Nephron (organoid): ENCODE data around the gene LMBR1.
A peak's percentile ranks its signal among the peaks of the same experiment; 100 is the strongest.

Experiments
- H3K27ac Mint-ChIP-seq, 3 experiments: 2 replicates each; pipeline ENCODE4 v1.8.0; 2020; ENCODE audit warnings: mixed read lengths in 3 of 3, mild to moderate bottlenecking in 2 of 3, moderate library complexity in 1 of 3
- H3K27me3 Mint-ChIP-seq: 2 replicates; pipeline ENCODE4 v1.8.0; 2021; ENCODE audit warnings: low read depth, mild to moderate bottlenecking, moderate library complexity, mixed read lengths
- H3K36me3 Mint-ChIP-seq: 2 replicates; pipeline ENCODE4 v1.8.0; 2020; ENCODE audit warnings: low read depth, mixed read lengths
- H3K4me1 Mint-ChIP-seq: 2 replicates; pipeline ENCODE4 v1.8.0; 2020; ENCODE audit warnings: mixed read lengths
- H3K4me3 Mint-ChIP-seq, 3 experiments: 2 replicates each; pipeline ENCODE4 v1.8.0; 2020; ENCODE audit warnings: mild to moderate bottlenecking in 3 of 3, mixed read lengths in 3 of 3, moderate library complexity in 2 of 3
- H3K9me3 Mint-ChIP-seq: 2 replicates; pipeline ENCODE4 v1.8.0; 2020; ENCODE audit warnings: mixed read lengths
- CTCF ChIP-seq, 3 experiments: fragments of 200-600 bp; sonication (generic); IDR thresholded peaks; one replicate each; pipeline ENCODE4 v1.5.0; 2021; ENCODE audit warnings: antibody characterized with exemption in 3 of 3; ENCODE audit not compliant: unreplicated experiment in 3 of 3

LMBR1 gene

DNA sequence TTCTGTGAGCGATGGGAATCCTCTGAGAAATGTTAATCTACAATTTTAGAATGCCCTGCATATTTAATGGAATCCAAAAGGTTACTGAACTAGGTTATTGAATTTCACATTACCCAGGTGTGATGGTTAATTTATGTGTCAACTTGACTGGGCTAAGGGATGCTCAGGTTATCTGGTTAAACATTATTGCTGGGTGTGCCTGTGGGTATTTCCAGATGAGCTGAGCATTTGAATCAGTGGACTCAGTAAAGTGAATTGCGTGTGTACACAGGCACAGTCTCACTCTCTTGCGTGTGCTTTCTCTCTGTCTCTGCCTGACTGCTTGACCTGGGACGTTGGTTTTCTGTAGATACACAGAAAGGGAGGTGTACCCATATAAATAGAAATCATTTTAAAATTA lies 230.7 kb downstream of the LMBR1 start:
- H3K27me3 Mint-ChIP-seq: no peaks in the 10 kb centered on the region
- H3K27ac Mint-ChIP-seq: peak overlapping the region in 1 of 3 experiments; percentile 65
- no peaks in the 10 kb centered on the region for H3K36me3 Mint-ChIP-seq
- H3K9me3 Mint-ChIP-seq: no peaks in the 10 kb centered on the region
- no peak for TF ChIP-seq CTCF (IDR thresholded peaks at IDR 0.05; ENCODE audit: unreplicated experiment in 3 of 3)
- peaks cover 4% of the 10 kb centered on the region for H3K4me1 Mint-ChIP-seq
- H3K4me3 Mint-ChIP-seq: no peak overlapping the region

GRCh38 chr7:156661637-156662036 lies 231.3 kb downstream of the LMBR1 start:
- Mint-ChIP-seq H3K27ac (no peak overlapping the region), H3K27me3 (no peaks in the 10 kb centered on the region), H3K36me3 (no peaks in the 10 kb centered on the region)

GRCh38 chr7:156659961-156660360 lies 233.0 kb downstream of the LMBR1 start:
- Mint-ChIP-seq H3K4me3 (no peak overlapping the region), H3K9me3 (no peaks in the 10 kb centered on the region), H3K4me1 (peaks cover 8% of the 10 kb centered on the region), H3K27ac (no peak overlapping the region), H3K36me3 (no peaks in the 10 kb centered on the region), H3K27me3 (no peaks in the 10 kb centered on the region)
- TF ChIP-seq CTCF (IDR thresholded peaks at IDR 0.05; ENCODE audit: unreplicated experiment in 3 of 3): no peak

More at GRCh38 chr7:156661637-156662036, 231.3 kb downstream of the LMBR1 start:
- Mint-ChIP-seq H3K4me3 (no peak overlapping the region), H3K9me3 (no peaks in the 10 kb centered on the region), H3K4me1 (peaks cover 4% of the 10 kb centered on the region)
- no peak for TF ChIP-seq CTCF (IDR thresholded peaks at IDR 0.05; ENCODE audit: unreplicated experiment in 3 of 3)

DNA sequence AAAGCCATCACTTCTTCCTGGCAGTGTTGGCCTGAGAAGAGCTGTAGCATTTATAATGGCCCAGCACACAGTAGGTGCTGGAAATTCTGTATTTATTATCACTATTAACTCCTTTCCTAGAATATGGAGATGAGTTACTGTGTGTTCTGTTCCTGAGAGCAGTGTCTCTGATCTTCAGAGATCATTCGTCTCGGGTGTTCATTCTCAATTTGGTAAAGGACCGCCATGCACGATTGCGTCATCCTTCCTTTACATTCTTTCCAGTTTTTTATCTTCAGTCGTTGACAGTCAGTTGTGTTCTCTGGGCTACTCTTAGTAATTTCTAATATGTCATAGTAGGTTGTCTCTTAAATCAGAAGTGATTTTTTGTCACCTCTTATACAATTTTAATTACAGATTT lies 233.8 kb downstream of the LMBR1 start:
- no peak overlapping the region for H3K4me3 Mint-ChIP-seq
- H3K27me3 Mint-ChIP-seq: no peaks in the 10 kb centered on the region
- no peak for TF ChIP-seq CTCF (IDR thresholded peaks at IDR 0.05; ENCODE audit: unreplicated experiment in 3 of 3)
- no peaks in the 10 kb centered on the region for H3K9me3 Mint-ChIP-seq
- no peaks in the 10 kb centered on the region for H3K36me3 Mint-ChIP-seq
- H3K27ac Mint-ChIP-seq: no peak overlapping the region
- peaks cover 14% of the 10 kb centered on the region for H3K4me1 Mint-ChIP-seq

DNA sequence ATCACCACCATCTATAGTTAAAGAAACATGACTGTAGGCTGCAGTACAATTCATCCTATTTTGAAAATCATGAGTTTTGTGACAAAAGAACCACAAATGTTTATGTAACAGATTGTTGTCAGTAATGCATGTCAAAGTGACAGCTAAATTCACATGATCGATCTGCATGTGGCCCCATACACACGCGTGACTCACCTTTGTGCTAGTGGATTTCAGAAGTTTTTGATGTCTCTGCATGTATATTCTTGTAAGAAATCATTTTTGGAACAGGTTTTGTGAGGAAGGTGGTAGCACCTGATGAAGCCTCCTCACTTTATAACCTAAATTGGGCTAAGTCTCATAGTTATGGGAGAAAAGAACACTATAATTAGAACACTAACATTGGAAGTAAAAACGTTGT lies 235.3 kb downstream of the LMBR1 start:
- no peak for TF ChIP-seq CTCF (IDR thresholded peaks at IDR 0.05; ENCODE audit: unreplicated experiment in 3 of 3)
- peaks cover 14% of the 10 kb centered on the region for H3K4me1 Mint-ChIP-seq
- H3K4me3 Mint-ChIP-seq: no peak overlapping the region
- no peaks in the 10 kb centered on the region for H3K27me3 Mint-ChIP-seq
- H3K36me3 Mint-ChIP-seq: no peaks in the 10 kb centered on the region
- peak overlapping the region in 1 of 3 experiments; percentile 2 for H3K27ac Mint-ChIP-seq
- H3K9me3 Mint-ChIP-seq: no peaks in the 10 kb centered on the region

GRCh38 chr7:156656598-156656997 lies 236.4 kb downstream of the LMBR1 start:
- Mint-ChIP-seq H3K4me3 (no peak overlapping the region), H3K9me3 (no peaks in the 10 kb centered on the region), H3K4me1 (peaks cover 14% of the 10 kb centered on the region), H3K27ac (no peak overlapping the region), H3K36me3 (no peaks in the 10 kb centered on the region), H3K27me3 (no peaks in the 10 kb centered on the region)
- TF ChIP-seq CTCF (IDR thresholded peaks at IDR 0.05; ENCODE audit: unreplicated experiment in 3 of 3): no peak
